Endothelial cell (in vitro differentiated cells): Measurements from ENCODE around the gene RTP2. TPM values are rescaled to one million over a fixed set of nuclear protein-coding genes. Genes with fewer than 3 reads are reported as not detected.

Source experiments
- DNase-seq: peaks from one replicate; pipeline ENCODE4 v3.0.0; 2021; ENCODE audit warnings: low spot score
- H3K27ac Mint-ChIP-seq: one replicate; pipeline ENCODE4 v1.8.0; 2021; ENCODE audit warnings: mixed read lengths, inconsistent platforms; ENCODE audit not compliant: unreplicated experiment
- H3K27me3 Mint-ChIP-seq: one replicate; pipeline ENCODE4 v1.8.0; 2021; ENCODE audit warnings: mild to moderate bottlenecking, moderate library complexity, mixed read lengths, inconsistent platforms; ENCODE audit not compliant: unreplicated experiment
- H3K36me3 Mint-ChIP-seq: one replicate; pipeline ENCODE4 v1.8.0; 2021; ENCODE audit warnings: mild to moderate bottlenecking, low read depth, mixed read lengths, inconsistent platforms; ENCODE audit not compliant: unreplicated experiment
- H3K4me1 Mint-ChIP-seq: one replicate; pipeline ENCODE4 v1.8.0; 2021; ENCODE audit warnings: mild to moderate bottlenecking, mixed read lengths, inconsistent platforms; ENCODE audit not compliant: unreplicated experiment
- H3K4me3 Mint-ChIP-seq: one replicate; pipeline ENCODE4 v1.8.0; 2021; ENCODE audit warnings: mild to moderate bottlenecking, mixed read lengths, inconsistent platforms; ENCODE audit not compliant: unreplicated experiment
- H3K9me3 Mint-ChIP-seq: one replicate; pipeline ENCODE4 v1.8.0; 2021; ENCODE audit warnings: mixed read lengths, inconsistent platforms; ENCODE audit not compliant: unreplicated experiment
- total RNA-seq: library from RNA; stranded (reverse); fragmentation: NEBNext Ultra II Directional; extraction: Animal tissue kit (Norgen Biotek cat#: 25700); gene quantifications from one replicate; pipeline ENCODE4 v1.2.1, GENCODE V29; 2021; ENCODE audit not compliant: unreplicated experiment
- TF ChIP-seq, protein P1 (sequence below): fragments of 200-600 bp; sonication (generic); IDR thresholded peaks from one replicate; pipeline ENCODE4 v1.5.0; 2021; ENCODE audit warnings: antibody characterized with exemption; ENCODE audit not compliant: unreplicated experiment

RTP2 gene
- total RNA-seq, 1 donor from 2014 or later = not detected

DNA sequence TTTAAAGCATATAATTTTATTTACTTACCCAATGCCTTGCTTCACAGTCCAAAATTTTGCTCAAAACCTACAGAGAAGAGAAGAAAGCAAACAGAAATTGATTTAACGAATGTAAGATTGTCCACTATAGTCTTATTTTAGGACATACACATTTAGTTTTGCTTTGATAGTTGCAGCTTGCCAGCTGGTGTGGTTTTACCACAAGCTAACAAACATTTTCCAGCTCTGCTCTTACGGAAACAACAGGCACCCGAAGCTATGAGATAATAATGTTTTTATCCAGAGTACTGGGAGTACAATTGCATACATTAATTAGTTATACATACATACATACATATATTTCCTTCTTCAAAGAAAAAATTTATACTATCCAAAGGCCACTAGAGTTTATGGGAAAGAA, 32.5 kb upstream of the RTP2 start:
- H3K36me3 Mint-ChIP-seq = peaks cover 14% of the 10 kb centered on the region
- no peaks in the 10 kb centered on the region for H3K9me3 Mint-ChIP-seq
- no peak overlapping the region for H3K27ac Mint-ChIP-seq
- H3K4me3 Mint-ChIP-seq = no peak overlapping the region
- TF ChIP-seq, protein P1, sequence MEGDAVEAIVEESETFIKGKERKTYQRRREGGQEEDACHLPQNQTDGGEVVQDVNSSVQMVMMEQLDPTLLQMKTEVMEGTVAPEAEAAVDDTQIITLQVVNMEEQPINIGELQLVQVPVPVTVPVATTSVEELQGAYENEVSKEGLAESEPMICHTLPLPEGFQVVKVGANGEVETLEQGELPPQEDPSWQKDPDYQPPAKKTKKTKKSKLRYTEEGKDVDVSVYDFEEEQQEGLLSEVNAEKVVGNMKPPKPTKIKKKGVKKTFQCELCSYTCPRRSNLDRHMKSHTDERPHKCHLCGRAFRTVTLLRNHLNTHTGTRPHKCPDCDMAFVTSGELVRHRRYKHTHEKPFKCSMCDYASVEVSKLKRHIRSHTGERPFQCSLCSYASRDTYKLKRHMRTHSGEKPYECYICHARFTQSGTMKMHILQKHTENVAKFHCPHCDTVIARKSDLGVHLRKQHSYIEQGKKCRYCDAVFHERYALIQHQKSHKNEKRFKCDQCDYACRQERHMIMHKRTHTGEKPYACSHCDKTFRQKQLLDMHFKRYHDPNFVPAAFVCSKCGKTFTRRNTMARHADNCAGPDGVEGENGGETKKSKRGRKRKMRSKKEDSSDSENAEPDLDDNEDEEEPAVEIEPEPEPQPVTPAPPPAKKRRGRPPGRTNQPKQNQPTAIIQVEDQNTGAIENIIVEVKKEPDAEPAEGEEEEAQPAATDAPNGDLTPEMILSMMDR = no peak
- H3K4me1 Mint-ChIP-seq = peaks cover 25% of the 10 kb centered on the region
- H3K27me3 Mint-ChIP-seq = peaks cover 1% of the 10 kb centered on the region
- DNase-seq = no peak

DNA sequence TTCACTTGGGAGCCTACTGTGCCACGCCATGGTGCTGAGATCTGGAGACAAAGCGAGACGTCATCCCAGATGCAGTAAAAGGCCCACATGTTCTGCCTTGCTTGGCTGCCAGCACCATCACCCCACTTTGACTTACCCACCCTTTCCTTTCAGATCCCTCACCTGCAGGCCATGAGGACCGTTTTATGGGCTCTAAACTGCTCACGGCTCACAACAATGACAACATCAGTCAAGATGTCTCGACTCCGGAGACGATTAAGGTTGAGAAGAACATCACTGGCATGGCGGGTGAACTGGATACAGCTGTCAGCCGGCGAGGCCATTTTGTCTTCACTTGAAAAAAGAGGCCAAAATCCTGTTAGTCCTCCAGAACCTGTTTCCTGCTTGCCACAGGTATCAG, 31.0 kb upstream of the RTP2 start:
- Mint-ChIP-seq H3K36me3 (peaks cover 23% of the 10 kb centered on the region), H3K9me3 (no peaks in the 10 kb centered on the region), H3K27ac (no peak overlapping the region), H3K27me3 (peaks cover 6% of the 10 kb centered on the region), H3K4me1 (peaks cover 19% of the 10 kb centered on the region), H3K4me3 (no peak overlapping the region)
- TF ChIP-seq, protein P1 = no peak
- no peak for DNase-seq

DNA sequence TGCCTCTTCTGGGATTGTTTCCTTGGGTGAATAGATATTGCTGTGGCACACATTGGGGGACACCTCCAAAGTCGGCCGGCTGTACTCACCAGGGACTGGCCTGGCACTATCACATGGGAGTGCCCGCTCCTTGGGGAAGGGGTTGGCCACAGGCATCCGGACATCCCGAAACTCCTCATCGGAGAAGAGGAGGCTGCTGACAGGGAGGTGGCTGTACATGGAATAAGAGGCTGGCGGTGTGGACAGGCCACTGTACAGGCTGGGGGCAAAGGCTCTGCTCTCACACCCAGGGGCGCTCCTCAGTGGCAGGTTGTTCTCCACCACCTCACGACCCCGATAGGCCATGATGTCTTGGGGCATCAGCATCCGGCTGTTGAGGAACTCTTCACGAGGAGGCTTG, 27.2 kb upstream of the RTP2 start:
- H3K4me1 Mint-ChIP-seq = no peaks in the 10 kb centered on the region
- no peak overlapping the region for H3K27ac Mint-ChIP-seq
- peaks cover 5% of the 10 kb centered on the region for H3K27me3 Mint-ChIP-seq
- H3K4me3 Mint-ChIP-seq = peak overlapping the region; percentile 14
- TF ChIP-seq, protein P1 = no peak
- H3K9me3 Mint-ChIP-seq = no peaks in the 10 kb centered on the region
- peaks cover 53% of the 10 kb centered on the region for H3K36me3 Mint-ChIP-seq
- no peak for DNase-seq

DNA sequence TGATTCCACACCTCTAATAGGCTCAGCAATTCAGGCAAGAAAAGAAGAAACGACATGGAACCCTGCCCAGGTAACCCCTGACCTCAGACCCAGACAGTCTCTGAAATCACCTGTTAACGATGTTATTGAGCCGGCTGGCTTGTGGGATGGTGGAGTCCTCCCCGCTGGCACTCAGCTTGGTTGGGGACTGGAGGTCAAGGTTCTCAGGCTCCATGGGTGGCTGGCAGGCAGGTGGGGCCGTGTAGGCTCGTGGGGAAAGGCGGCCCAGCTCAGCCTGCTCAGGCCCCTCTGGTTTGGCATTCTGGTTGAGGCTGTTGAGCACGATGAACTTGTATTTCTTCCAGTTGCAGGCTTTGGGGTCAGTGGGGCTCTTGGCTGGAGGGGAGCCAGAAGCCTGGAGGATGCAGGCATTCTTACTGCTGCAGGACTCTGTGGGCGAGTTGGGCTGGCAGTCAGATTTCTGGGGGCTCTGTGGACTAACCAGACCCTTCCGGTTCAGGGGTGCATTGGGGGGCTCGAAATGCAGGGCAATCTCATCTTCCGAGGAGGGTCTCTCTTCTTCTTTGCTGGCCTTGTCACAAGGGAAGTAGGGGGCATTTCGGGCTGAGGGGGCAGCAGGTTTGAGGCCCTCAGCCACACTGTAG, 26.7 kb upstream of the RTP2 start:
- Mint-ChIP-seq H3K9me3 (no peaks in the 10 kb centered on the region), H3K27ac (no peak overlapping the region), H3K36me3 (peaks cover 58% of the 10 kb centered on the region), H3K4me1 (no peaks in the 10 kb centered on the region), H3K4me3 (peak overlapping the region; percentile 47), H3K27me3 (peaks cover 5% of the 10 kb centered on the region)
- no peak for DNase-seq
- TF ChIP-seq, protein P1 = no peak

DNA sequence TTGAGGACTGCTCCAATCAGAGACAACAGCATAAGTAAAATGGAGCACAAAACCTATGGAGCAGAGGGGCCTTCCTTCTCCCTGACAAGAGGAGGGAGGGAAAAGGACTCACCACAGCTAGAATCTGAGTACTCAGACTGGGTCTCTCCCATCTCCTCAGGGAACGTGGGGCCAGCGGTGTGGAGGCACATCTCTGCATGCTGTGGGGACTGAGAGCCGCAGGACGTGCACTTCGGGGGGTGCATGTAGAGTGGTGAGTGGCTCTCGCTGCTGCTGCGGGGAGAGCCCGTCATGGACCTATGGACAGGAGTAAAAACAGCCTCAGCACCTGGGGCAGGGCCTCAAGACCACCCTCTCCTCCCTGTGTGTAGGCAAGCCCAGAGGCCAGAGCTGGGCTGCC, 25.9 kb upstream of the RTP2 start:
- no peak overlapping the region for H3K27ac Mint-ChIP-seq
- no peak overlapping the region for H3K4me3 Mint-ChIP-seq
- H3K9me3 Mint-ChIP-seq = no peaks in the 10 kb centered on the region
- H3K4me1 Mint-ChIP-seq = no peaks in the 10 kb centered on the region
- TF ChIP-seq, protein P1 = no peak
- peaks cover 56% of the 10 kb centered on the region for H3K36me3 Mint-ChIP-seq
- no peak for DNase-seq
- H3K27me3 Mint-ChIP-seq = peaks cover 5% of the 10 kb centered on the region
